Putamen (tissue), 1 donor: ENCODE measurements around the gene SERPINB6.
"Not testable (repeated sequence)": the region's sequence is repeated elsewhere in the genome, so short reads cannot be mapped to it uniquely, and the experiment has no call there.

Experiments
- DNase-seq: peaks from one replicate; pipeline ENCODE4 v3.0.0-alpha.2; 2016; ENCODE audit warnings: low spot score

Gene SERPINB6

DNA sequence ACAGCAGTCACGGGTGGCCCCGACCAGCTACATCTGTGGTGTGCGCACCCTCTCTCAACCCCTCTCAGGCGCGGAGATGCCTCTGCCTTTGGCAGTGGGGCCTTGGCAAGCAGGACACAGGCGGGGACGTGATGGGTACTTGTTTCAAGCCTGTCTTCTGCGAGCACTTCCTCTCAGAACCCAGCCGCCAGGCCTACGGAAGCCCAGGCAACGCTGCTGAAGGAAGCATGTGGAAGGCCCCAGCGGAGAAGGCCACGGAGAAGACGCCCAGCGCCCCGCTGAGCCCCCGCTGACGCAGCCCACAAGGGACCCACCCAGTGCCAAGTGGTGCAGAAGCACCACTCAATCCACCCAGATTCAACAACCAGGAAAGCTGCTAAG lies 13.0 kb downstream of the SERPINB6 start:
- DNase-seq = no peak

GRCh38 chr6:2957696-2958330 lies 13.6 kb downstream of the SERPINB6 start:
- no peak for DNase-seq

DNA sequence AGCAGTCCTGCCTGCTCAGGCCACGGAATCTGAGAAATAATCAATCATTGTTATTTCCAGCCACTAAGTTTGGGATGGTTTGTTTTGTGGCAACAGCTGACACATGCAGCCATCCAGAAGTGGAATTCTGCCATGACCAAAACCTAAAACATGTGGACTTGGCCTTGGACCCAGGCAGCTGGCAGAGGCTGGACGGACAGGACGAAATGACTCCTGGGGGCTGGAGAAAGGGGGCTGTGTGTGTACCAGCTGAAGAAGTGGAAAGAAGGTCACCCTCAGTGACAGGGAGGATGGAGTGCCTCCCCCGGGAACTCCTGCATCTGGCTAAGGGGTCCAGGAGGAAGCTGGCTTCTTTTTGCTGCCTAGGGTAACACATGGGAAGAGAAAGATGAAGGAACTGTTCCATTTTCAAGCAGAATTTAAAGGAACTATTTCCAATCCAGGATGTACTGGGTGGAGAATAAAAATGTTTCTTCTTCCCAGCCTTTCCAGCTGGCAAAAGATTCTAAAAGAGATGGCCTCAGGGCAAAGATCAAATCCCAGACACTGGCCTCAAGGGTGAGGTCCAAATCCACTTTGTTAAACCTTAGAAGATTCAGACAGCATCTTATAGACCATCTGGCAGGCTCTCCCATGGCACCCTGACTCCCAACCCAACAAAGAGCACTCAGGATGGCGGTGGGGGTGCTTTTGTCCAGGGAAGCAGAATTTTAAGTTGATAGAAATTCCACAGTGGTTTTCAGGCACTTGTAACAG lies 14.3 kb downstream of the SERPINB6 start:
- DNase-seq = no peak

- DNase-seq = no peak
Observed at GRCh38 chr6:2953098-2953497, 18.3 kb downstream of the SERPINB6 start.

GRCh38 chr6:2952557-2953095 lies 18.7 kb downstream of the SERPINB6 start:
- peak; percentile 74 for DNase-seq

- no peak for DNase-seq
Observed at GRCh38 chr6:2951728-2952127, 19.6 kb downstream of the SERPINB6 start.

DNA sequence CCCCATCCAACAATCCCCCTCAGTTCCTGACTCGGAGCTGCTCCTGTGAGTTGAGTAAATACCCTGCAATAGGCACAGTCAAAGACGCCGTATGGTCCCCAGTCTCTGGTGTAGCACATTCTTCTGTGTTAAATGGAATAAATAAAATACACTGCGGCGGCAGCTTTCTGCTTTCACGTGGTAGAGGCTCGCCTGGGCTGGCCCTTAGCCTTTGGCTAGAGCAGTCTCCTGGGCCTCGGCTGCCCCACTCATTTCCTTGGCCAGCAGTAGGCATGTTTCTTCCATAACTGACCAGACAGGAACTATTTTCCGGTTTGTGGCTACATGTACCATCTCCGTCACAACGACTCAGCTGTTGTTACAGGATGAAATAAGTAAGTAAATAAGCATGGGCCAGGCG lies 20.7 kb downstream of the SERPINB6 start:
- no peak for DNase-seq

- no peak for DNase-seq
Observed at GRCh38 chr6:2949536-2950083, 21.8 kb downstream of the SERPINB6 start.

- no peak for DNase-seq
Observed at GRCh38 chr6:2949121-2949520, 22.2 kb downstream of the SERPINB6 start.

DNA sequence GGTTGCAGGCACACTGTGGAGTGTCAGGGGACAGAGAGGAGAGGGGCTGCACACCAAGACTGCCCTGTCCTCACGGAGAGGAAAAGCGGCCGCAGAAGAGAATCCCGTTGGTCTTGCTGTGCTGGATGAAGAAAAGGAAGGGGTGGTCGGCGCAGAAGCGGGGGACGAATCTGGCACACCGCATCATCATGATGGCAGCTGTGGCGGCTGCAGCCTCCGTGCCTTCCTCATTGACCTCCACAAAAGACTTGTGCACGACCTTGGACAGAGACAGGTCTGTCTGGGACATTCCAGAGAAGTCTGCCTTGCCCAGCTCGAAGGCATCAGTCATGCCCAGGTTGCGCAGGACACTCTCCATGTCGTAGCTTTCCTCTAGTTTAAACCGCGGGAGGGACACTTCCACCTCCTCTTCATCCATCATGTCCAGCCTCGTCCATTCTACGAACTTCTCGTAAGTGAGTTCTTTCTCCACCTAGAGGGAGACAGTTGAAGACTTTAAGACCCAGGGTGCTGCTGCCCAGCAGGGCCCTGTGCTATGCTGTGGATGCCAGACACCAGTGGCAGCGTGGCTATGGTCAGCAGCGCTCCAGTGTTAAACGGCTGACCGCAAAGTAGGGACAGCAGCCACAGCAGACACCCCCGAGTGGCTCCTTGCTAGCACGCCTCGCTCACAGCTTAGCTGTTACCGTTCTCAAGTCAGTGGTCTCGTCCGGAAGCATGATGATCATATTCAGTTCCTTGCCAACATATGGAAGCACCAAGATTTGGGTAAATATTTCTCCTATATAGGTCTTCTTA lies 22.9 kb downstream of the SERPINB6 start:
- DNase-seq = no peak

DNA sequence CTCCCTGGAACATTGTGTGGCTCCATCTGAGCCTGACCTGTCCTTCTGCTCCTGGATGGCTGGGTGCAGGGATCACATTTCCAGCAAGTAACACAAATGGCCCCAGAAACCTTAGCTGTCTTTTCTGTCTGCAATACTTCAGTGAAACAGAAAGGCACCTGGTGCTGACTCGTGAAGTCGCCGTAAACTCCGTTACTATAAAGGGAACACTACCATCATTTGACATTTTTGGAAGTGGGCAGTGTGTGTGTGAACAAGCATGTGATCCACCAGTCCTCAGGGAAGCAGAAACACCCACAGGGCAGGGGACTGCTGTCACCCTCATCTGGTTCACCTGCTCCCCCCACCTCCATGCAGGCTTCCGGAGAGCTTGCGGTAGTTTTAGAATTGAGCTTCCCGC lies 23.9 kb downstream of the SERPINB6 start:
- no peak for DNase-seq

GRCh38 chr6:2945153-2945452 lies 26.3 kb downstream of the SERPINB6 start:
- DNase-seq = no peak

- DNase-seq = no peak
Observed at GRCh38 chr6:2944405-2945152, 26.8 kb downstream of the SERPINB6 start.

DNA sequence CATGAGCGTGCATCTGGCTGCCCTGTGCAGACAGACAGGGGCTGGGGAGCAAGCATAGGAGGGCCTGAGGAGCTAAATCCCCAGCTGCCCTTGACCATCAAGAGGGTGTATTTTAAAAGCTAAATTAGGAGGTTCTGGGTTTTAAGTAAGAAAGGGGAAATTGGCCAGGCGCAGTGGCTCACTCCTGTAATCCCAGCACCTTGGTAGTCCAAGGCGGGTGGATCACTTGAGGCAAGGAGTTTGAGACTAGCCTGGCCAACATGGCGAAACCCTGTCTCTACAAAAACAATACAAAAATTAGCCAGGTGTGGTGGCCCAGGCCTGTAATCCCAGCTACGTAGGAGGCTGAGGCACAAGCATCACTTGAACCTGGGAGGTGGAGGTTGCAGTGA lies 27.8 kb downstream of the SERPINB6 start:
- DNase-seq = no peak

- DNase-seq = no peak
Observed at GRCh38 chr6:2942914-2943563, 28.3 kb downstream of the SERPINB6 start.

DNA sequence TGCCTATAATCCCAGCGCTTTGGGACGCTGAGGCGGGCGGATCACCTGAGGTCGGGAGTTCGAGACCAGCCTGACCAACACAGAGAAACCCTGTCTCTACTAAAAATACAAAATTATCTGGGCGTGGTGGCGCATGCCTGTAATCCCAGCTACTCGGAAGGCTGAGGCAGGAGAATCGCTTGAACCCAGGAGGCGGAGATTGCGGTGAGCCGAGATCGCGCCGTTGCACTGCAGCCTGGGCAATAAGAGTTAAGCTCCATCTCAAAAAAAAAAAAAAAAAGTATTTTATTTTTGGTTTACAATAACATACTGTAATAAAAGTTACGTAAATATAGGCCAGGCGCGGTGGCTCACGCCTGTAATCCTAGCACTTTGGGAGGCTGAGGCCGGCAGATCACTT lies 29.3 kb downstream of the SERPINB6 start:
- DNase-seq = not testable (repeated sequence)

DNA sequence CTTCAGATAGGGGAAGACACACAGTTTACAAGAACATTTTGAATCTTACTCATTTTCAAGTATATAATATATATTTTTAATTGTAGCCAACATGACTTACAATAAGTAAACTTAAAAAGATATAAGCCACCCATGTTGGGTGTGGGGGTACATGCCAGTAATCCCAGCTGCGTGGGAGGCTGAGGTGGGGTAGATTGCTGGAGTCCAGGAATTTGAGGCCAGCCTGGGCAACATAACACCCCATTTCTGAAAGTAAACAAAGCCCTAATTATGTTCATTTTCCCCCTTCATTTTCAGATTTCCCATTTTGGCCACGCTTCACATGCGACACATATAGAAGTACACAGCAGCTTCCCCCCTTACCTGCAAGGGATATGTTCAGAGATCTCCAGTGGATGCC lies 30.5 kb downstream of the SERPINB6 start:
- DNase-seq = no peak

DNA sequence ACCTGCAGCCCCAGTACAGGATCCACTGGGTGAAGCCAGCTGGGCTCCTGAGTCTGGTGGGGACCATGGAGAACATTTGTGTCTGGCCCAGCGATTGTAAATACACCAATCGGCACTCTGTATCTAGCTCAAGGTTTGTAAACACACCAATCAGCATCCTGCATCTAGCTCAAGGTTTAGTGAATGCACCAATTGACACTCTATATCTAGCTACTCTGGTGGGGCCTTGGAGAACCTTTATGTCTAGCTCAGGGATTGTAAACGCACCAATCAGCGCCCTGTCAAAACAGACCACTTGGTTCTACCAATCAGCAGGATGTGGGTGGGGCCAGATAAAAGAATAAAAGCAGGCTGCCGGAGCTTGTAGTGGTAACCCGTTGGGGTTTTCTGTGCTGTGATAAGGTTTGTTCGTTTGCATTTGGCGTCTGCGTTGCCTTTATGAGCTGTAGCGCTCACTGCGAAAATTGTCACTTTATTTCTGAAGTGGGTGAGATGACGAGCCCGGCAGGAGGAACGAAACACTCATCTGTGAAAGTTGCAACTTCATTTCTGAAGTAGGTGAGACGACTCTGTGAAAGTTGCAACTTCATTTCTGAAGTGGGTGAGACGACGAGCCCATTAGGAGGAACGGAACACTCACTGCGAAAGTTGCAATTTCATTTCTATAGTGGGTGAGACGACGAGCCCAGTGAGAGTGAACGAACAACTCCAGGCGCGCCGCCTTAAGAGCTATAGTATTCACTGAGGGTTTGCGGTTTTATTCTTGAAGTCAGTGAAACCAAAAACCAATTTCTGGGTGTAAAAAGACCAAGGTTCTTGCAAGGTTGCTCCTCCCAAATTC lies 31.1 kb downstream of the SERPINB6 start:
- no peak for DNase-seq

DNA sequence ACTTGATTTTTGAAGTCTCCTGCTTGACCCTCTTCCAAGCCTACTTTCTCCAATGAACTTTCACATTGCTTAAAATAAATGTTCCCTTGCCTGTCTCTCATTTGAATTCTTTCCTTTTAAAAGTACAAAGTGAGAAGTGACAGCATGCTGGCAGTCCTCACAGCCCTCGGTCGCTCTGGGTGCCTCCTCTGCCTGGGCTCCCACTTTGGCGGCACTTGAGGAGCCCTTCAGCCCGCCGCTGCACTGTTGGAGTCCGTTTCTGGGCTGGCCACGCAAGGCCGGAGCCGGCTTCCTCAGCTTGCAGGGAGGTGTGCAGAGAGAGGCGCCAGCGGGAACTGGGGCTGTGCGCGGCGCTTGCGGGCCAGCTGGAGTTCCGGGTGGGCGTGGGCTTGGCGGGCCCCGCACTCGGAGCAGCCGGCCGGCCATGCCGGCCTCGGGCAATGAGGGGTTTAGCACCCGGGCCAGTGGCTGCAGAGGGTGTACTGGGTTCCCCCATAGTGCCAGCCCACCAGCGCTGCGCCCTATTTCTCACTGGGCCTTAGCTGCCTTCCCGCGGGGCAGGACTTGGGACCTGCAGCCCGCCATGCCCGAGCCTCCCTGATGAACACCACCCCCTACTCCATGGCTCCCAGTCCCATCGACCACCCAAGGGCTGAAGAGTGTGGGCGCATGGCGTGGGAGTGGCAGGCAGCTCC lies 31.9 kb downstream of the SERPINB6 start:
- DNase-seq = no peak

GRCh38 chr6:2938632-2939083 lies 32.7 kb downstream of the SERPINB6 start:
- no peak for DNase-seq
